Measurements from ENCODE around the gene MYCN.
"Not testable (repeated sequence)": the region's sequence is repeated elsewhere in the genome, so short reads cannot be mapped to it uniquely, and the experiment has no call there.

MYCN gene

DNA sequence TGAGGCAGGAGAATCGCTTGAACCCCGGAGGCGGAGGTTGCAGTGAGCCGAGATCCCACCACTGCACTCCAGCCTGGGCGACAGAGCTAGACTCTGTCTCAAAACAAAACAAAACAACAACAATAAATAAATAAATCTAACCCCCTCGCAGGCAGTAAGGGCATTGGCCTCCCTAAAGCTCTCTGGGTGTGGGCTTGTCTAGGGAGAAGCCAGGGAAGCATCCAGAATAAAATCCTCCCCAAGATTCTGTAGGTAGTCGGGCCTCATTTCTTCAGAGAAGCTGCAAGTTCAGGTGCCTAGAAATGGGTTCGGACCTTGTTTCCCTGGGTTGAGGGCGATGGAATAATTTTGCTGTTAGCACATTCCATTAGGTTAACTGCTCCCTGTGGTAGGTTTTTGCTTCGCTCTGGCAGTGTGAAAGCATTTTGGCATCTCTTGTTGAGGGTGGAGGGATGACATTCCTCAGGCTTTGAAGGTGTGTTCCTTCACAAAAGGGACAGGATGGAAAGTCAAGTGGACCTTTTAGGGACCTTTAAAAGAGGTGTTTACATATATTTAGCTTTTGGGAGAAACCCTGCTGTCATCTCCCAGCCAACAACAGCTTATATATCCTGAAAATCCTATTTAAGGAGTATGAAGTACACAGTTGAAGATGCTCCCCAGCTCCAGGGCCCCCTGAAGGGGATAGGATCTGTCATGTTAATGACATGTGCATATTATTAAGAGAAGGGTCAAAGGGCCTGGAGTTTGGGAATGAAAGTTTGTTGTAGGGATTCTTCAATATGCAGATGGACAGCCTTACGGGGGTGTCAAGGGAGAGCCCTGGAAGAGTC is 17.7 kb downstream of the MYCN start:
- no peak for DNase-seq (ENCODE audit: low read depth)

DNA sequence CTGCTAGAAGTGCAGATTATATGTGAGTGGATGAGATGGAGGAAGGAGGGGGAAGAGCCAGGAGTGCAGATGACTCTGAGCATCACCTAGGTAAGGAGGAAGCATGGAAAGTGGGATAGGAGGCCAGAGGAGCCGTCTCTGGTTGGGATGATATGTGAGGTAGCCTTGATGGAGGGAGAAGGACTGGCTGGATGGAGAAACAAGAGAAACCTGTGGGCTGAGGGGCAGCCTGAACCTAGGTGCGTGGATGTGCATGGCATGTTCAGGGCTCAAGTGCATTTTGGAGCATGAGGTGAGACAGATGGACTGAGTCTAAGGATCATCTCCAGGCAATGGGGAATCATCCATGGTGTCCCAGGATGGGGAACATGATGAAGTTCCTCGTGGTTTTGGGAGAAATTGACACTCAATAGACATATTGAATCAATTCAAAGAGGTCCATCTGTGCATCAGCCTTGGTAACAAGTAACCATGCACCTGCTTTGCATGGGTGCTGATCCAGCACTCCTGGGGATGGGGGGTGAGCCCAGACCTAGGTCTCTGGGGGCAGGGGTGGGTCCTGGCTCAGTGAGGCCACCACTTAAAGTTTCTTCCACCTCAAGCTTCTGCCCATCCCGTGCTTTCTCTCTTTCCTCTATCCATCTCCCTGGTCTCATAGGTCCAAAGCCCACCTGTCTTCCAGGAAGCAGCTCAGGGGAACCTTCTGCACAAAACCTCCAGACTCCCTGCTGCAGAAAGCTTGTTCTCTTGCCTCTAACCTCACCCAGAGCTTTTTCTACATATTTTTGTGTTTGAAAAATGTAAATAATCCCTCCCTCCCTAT is 19.2 kb downstream of the MYCN start:
- DNase-seq (ENCODE audit: low read depth), result no peak

DNA sequence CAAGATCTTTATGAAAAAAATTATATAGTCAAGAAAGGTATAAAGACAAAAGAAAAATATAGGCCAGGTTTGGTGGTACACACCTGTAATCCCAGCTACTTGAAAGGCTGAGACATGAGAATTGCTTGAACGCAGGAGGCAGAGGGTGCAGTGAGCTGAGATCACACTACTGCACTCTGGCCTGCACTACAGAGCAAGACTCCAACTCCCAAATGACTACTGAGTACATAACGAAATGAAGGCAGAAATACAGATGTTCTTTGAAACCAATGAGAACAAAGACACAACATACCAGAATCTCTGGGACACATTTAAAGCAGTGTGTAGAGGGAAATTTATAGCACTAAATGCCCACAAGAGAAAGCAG is 19.8 kb downstream of the MYCN start:
- DNase-seq (ENCODE audit: low read depth), result not testable (repeated sequence)

DNA sequence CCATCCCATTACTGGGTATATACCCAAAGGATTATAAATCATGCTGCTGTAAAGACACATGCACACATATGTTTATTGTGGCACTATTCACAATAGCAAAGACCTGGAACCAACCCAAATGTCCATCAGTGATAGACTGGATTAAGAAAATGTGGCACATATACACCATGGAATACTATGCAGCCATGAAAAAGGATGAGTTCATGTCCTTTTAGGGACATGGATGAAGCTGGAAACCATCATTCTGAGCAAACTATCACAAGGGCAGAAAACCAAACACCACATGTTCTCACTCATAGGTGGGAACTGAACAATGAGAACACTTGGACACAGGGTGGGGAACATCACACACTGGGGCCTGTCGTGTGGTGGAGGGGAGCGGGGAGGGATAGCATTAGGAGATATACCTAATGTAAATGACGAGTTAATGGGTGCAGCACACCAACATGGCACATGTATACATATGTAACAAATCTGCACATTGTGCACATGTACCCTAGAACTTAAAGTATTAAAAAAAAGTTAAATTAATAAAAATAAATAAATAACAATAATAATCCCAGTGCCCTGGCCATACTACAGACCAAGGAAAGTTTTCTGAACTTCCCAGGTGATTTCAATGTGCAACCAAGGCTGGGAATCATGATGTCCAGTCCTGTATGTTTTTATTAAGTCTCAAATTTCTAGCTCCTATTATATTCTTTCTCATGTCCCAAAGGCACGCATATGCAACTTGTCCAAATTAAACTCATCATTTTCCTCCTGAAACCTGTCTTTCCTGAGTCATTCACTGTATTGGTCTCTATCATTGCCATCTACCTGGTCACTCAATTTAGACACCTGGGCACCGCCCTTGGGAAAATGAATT is 23.0 kb downstream of the MYCN start:
- DNase-seq (ENCODE audit: low read depth), result not testable (repeated sequence)

DNA sequence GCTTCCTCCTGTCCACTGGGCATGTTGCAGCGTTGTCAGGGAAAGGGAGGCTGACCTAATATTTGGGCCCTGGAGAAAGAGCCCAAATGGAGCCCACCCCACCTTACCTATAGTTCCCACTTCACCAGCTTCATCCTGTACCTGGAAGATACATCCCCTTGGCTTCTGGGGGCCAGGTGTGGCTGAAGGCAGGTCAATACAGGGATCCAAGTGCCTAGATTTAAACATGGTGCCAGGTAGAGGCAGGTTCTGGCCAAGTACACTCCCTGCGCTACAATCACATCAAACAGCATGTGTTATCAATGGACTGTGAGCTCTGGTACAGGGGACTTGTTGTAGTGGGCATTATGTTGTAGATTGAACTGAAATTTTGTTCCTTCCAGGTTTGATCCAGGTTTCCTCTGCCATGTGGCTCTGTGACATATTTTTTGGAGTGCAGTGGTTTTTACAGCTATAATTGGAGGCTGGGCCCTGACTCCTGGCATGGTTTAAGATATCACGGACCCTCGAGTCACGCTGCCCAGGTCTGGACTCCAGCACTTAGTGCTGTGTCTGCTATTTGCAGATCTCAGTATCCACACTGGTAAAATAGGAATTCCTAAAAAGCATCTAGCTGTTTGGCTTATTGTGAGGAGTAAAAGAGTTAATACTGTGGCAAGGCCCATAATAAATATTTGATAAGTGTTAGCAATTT is 23.8 kb downstream of the MYCN start:
- no peak for DNase-seq (ENCODE audit: low read depth)

DNA sequence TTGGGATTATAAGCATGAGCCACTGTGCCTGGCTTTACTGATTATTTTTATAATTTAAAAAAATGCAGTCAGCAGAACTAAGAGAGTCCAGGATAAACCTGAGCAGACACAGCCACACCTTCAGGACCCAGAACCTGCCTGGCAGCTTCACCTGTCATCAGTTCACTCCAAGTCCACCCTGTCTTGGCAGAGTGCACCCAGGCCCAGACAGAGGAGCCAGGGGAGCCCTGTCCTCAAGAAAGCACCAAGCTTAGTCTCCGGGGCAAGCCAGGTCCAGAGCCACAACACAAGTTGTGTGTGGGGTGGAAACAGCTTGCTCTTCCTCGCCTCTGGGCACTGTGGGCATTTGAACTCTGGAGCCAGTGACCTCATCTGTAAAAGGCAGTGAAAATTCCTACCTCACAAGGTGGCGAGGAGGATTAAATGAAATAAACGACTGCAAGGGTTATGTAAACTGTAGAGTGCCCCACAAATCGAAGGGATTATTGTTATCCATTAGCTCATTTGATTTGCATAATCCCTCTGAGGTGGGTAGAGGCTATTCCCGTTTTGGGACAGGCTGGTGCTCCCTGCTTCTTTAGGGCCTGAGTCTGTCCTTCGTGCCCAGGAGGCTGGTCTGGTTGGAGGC is 24.7 kb downstream of the MYCN start:
- no peak for DNase-seq (ENCODE audit: low read depth)

DNA sequence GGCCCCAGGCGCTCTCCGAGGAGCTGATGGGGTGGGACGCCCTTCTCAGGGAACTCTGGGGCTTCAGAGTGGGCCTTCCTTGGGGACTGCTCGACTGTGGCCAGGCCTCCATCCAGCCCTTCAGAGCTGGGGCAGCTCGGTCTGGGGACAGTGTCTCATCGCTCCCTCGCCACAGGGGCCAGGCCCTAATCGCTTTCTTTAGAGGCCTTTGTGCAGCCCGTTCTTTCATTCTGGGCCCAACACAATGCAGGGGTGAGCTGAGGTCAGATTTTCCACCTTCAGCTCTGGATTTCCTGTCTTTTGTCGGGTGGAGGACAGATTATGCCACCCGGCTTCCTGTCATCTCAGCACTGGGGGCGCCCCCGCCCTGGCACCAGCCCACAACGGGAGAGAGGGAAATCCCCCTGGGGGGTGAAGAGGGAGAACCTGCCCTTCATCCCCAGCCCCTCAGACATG is 25.2 kb downstream of the MYCN start:
- peak; percentile 19 for DNase-seq (ENCODE audit: low read depth)

DNA sequence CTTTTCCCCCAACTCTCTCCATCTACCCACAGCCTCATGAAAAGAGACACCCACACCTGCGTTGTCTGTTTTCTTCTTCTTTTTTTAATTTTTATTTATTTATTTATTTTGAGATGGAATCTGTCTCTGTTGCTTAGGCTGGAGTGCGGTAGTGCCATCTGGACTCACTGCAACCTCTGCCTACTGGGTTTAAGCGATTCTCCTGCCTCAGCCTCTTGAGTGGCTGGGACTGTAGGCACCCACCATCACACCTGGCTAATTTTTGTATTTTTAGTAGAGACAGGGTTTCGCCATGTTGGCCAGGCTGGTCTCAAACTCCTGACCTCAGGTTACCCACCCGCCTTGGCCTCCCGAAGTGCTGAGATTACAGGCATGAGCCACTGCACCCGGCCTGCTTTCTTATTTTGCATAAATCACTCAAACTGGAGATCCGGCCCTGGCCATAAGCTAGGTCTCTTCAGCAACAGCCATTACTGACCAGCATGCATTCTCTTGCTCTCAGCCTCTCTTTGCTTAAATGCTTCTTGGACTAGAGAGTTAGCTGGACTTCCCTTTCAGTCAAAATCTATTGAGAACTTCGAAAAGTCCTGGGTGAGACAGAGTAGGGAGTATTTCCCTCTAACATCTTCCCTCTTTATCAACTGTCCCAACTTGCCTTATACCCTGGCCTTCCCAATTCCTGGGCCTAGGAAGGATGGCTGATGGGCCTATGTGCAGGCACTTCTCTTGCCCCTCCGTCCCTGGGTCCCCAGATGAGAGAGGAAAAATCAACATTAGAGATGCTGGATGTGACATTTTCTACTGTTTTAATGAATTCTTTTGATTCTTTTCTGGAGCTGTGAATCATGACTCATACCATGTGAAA is 27.3 kb downstream of the MYCN start:
- no peak for DNase-seq (ENCODE audit: low read depth)

DNA sequence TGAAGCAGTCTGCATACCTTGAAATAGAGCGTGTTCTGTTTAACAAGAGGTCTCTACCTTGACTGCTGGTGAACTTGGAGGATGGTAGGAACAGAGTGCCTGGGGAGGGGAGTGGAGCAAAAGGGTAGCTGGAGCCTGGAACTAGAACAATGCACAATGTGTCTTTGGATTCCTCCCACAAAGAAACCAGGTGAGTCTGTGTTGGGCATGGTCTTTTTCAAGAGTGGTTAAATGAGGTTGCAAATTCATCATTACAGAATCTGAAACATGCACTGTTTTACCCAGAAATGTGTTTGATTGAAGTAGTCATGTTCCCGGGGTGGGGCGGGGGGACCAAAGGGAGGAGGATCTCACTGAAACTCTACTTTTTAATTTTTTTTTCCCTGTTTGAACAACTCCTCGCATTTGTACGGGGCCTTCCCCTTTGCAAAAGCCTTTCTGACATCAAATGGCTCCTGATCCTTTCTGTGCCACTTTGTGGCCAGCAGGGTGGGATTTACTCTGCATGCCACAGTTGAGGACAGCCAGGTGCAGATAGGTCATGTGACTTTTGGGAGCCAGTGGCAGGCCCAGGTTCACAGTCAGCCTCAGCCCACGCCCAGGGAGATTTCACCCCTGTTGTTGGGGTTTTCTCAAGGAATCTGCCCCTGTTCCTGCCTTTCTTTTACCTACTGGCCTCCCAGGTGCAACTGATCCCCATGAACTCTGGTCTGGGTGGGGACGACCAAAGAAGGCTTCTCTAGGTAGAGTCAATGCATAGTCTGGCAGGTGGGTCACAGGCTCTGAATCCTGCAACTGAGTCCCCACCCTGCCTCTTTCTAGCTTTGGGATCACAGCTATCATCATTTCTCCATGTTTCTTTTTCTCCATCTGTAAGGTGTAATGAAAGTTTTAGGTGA is 28.2 kb downstream of the MYCN start:
- DNase-seq (ENCODE audit: low read depth), result no peak

DNA sequence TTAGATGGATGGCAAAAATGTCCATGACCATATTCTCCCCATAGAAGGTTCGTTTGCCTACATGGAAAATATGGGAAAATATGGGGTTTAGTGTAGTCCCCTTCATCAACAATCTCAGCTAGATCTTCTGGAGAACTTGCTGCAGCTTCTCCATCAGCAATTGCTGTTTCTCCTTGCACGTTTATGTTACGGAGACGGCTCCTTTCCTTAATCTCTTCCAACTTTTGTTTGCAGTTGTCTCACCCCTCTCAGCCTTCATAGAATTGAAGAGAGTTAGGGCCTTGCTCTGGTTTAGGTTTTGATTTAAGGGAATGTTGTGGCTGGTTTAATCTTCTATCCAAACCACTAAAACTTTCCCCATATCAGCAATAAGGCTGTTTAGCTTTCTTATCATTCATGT is 28.9 kb downstream of the MYCN start:
- DNase-seq (ENCODE audit: low read depth), result no peak

DNA sequence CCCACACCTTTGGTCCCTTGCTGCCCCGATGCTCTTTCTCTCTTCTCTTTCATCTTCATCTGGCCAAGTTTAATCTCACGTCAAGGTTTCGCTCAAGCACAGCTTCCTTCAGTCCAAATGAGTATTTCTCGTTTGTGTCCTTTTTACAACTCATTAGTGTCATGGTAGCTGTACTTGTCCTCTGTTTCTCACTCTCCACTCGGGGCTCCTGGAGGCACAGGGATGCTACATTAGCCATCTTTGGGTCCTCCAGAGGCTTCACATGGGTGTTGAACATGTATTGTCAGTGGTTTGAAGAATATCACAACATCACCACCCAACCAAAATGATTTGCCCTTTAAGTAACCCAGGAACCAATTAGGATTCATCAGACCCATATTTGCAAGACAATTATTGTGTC is 30.4 kb downstream of the MYCN start:
- no peak for DNase-seq (ENCODE audit: low read depth)

DNA sequence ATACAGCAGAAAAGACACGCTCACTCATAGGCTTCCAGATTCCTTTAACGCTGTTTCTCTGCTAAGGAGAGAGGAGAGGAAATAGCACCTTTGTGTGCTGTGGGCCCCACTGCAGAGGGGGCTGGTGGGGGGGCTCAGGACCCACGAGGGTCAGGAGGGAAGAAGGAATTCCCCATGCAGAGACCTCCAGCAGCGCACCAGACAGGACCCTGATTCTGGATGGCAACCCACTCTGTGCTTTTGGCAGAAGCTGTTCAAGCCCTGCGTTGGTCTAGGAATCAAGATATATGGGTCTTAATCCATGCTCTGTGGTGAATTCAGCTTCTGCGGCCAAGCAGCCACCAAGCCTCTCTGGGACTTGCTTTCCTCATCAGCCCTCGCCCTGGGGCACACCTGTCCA is 31.0 kb downstream of the MYCN start:
- no peak for DNase-seq (ENCODE audit: low read depth)

DNA sequence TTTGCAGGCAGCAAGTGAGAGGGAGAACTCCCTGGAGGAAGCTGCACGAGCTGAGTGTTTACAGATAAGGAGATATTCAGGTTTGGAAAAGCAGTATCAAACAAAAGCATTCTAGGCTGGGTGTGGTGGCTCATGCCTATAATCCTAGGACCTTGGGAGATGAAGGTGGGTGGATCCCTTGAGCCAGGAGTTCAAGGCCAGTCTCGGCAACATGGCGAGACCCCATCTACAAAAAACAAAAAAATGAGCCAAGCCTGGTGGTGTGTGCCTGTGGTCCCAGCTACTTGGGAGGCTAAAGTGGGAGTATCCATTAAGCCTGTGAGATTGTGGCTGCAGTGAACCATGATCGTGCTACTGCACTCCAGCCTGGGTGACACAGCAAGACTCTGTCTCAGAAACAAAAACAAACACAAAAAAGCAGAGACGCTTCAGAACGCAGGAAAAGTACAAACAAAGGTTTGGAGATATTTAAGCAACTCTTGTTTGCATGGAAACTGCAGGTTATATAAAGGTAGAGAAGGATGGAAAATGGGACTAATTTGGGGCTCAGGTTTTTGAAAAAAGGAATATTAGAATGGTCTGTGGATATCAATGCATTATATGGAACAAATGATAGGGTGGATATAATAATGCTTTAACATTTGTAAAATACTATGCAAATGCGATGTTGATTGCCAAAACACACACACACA is 31.6 kb downstream of the MYCN start:
- DNase-seq (ENCODE audit: low read depth), result no peak

DNA sequence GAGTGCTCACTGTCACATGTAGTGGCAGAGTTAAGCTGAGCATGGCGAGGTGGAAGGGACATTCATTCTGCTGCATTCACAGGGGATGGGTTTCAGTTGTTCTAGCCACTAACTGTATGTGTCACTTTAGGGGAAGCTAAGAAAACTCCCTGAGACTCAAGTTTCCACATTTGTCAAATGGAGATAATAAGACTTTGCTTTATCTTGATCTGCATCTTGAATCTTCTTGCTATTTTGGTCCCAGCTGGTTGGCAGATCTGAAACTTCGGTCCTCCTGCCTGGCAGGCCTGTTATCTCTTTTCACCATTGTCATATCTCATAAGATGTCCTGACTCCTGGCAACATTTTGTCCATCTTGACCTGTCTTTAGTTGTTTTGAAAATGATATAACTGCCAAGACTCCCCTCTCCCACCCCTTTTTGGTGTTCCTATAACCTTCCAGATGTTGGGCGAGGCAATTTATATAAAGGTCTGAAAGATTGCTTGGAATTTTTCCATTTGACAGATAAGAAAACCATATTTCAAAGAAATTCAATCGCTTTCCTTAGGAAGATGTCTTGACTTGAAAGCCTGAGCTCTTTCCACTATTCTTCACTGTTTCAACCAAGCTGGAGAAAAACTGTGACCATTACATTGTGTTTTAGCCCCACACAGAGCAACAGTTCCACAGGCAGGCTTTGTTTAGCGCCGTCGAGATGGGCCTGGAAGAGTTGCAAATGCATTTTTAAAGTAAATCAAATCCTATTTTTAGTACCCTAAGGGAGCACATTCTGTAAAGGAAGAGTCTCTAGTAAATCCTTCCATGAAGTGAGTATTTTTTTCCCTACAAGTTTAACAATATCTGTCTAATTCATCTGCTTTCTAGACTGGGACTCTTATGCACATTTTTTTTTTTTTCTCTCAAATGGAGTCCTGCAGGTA is 33.4 kb downstream of the MYCN start:
- no peak for DNase-seq (ENCODE audit: low read depth)

DNA sequence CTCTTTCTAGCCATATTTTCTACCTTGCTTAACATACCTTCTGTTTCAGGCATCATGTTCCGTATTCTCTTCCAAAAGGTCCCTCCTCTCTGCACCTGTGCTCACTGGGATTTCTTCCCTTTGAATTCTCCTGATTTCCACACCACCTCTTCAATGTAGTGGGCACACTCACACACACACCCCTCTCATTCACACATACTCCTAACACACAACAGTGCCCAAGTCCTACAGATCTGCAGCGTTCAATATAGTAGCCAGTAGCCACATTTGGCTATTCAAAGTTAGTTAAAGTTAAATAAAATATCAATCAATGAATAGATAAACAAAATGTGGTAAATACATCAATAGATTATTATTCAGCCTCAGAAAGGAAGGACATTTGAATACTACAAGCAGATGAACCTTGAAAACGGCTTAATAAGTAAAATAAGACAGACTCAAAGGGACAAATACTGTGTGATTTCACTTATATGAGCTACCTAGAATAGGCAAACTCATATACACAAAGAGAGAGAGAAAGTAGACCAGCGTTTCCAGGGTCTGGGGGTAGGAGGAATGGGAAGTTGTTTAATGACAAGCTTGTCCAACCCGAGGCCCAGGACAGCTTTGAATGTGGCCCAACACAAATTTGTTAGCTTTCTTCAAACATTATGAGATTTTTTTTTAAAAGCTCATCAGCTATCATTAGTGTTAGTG is 34.4 kb downstream of the MYCN start:
- DNase-seq (ENCODE audit: low read depth), result no peak

DNA sequence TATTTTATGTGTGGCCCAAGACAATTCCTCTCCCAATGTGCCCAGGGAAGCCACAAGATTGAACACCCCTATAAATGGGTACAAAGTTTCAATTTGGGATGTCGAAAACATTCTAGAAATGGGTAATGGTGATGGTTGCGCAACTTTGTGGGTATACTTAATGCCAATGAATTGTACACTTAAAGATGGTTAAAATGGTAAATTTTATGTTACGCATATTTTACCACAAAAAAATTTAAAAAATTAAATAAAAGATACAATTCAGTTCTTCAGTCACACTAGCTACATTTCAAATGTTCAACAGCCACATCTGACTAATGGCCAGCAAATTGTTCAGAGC is 34.9 kb downstream of the MYCN start:
- no peak for DNase-seq (ENCODE audit: low read depth)

DNA sequence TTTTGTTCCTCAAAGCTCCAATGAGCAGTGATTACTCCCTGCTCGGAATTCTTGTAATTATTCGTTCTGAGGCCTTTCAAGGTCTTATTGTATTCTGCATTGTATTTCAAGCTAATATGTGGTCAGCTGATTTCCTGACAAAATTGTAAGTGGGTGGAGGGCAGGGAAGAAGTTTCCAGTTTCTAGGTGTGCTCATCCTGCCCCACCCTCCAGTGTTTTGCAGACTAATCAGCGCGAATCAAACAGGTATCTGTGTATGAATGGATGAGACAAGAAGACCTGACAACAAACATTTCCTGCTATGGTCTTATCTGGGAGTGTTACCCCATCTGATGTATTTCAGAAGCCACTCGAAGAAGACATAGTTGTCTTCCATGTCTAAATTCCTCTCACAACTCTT is 35.3 kb downstream of the MYCN start:
- no peak for DNase-seq (ENCODE audit: low read depth)

All from activated T-cell treated with anti-CD3 and anti-CD28 coated beads for 1 hour (primary cell).